Measurements from ENCODE around the gene RAB33A. TPM values are rescaled to one million over a fixed set of nuclear protein-coding genes. Genes with fewer than 3 reads are reported as not detected.
A peak's percentile ranks its signal among the peaks of the same experiment; 100 is the strongest.

Gene RAB33A
- total and polyA plus RNA-seq, 9 of the 15 experiments (the other 6 are each of a cell fraction or from before 2014, with no cell fraction given): 0.04 to 0.20 (median 0.06) TPM; not detected in 4

DNA sequence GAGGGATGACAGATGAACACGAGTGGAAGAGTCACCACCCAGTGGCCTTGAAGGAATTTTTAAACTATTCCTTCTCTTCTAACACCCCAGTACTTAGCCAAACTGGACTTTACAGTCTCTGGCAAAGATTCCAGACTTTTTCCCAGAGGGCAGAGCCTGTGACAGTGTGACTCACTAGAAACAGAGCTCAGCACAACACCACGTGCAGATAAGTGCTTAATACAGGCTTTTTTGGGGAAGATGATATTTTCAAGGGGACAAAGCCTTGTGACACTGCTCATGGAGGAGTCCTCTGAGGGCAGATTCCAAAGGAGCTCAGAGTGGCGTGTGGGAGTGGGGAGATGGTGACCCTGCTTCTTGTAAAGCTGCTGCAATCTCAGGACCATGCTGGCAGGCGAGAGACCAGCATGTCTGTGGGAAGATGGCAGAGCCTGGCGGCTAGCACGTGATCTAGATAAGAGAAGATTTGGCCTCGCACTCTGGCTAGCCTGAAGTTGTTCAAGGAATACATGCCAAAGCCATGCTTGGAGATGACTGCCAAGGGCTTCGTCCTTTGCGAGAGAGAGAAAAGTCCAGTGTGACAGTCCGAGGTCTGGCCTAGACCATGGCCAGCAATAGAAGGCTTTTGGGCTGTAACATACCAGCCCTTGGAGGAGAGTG, 2.4 kb downstream of the RAB33A start (continued):
- TF ChIP-seq HIVEP1 (CRISPR knock-in tag; IDR thresholded peaks at IDR 0.05) (0 out of 2 replicates have a peak, but pooled peaks have one; percentile 59), FOXJ2 (tag; IDR thresholded peaks at IDR 0.05) (no peak), HDAC2 (IDR thresholded peaks at IDR 0.05) (0 out of 2 replicates have a peak, but pooled peaks have one; percentile 12), CAMTA2 (CRISPR knock-in tag; conservative IDR thresholded peaks at IDR 0.05) (no peak), CREB3 (tag; conservative IDR thresholded peaks at IDR 0.05; ENCODE audit: low read depth) (0 out of 2 replicates have a peak, but pooled peaks have one; percentile 24), ZNF146 (CRISPR knock-in tag; IDR thresholded peaks at IDR 0.05; ENCODE audit: unreplicated experiment) (no peak), ZNF175 (CRISPR knock-in tag; IDR thresholded peaks at IDR 0.05; ENCODE audit: low read depth) (peak; percentile 70; the same call in 1 of the 2 replicates), PTTG1 (tag; IDR thresholded peaks at IDR 0.05; ENCODE audit: low read depth) (0 out of 2 replicates have a peak, but pooled peaks have one; percentile 20), EGR1 (conservative IDR thresholded peaks at IDR 0.05) (no peak), ZNF780A (CRISPR knock-in tag; IDR thresholded peaks at IDR 0.05) (no peak), MAZ (CRISPR knock-in tag; conservative IDR thresholded peaks at IDR 0.05 in 1 of 2, IDR thresholded peaks at IDR 0.05 in 1 of 2) (0 out of 4 replicates have a peak, but pooled peaks of 1 of the 2 experiments have one; percentile 31), IRF2 (CRISPR knock-in tag; IDR thresholded peaks at IDR 0.05) (no peak), ARID4B (CRISPR knock-in tag; IDR thresholded peaks at IDR 0.05) (no peak), KLF6 (CRISPR knock-in tag; IDR thresholded peaks at IDR 0.05; ENCODE audit: borderline replicate concordance) (0 out of 2 replicates have a peak, but pooled peaks have one; percentile 62), SP1 (CRISPR knock-in tag; IDR thresholded peaks at IDR 0.05) (no peak), CBFA2T3 (IDR thresholded peaks at IDR 0.05) (peak; percentile 16; the same call in 1 of the 2 replicates)
- TF ChIP-seq, protein P1, sequence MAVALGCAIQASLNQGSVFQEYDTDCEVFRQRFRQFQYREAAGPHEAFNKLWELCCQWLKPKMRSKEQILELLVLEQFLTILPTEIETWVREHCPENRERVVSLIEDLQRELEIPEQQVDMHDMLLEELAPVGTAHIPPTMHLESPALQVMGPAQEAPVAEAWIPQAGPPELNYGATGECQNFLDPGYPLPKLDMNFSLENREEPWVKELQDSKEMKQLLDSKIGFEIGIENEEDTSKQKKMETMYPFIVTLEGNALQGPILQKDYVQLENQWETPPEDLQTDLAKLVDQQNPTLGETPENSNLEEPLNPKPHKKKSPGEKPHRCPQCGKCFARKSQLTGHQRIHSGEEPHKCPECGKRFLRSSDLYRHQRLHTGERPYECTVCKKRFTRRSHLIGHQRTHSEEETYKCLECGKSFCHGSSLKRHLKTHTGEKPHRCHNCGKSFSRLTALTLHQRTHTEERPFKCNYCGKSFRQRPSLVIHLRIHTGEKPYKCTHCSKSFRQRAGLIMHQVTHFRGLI (CRISPR knock-in tag; IDR thresholded peaks at IDR 0.05): 0 out of 2 replicates have a peak, but pooled peaks have one; percentile 38
- TF ChIP-seq, protein P2, sequence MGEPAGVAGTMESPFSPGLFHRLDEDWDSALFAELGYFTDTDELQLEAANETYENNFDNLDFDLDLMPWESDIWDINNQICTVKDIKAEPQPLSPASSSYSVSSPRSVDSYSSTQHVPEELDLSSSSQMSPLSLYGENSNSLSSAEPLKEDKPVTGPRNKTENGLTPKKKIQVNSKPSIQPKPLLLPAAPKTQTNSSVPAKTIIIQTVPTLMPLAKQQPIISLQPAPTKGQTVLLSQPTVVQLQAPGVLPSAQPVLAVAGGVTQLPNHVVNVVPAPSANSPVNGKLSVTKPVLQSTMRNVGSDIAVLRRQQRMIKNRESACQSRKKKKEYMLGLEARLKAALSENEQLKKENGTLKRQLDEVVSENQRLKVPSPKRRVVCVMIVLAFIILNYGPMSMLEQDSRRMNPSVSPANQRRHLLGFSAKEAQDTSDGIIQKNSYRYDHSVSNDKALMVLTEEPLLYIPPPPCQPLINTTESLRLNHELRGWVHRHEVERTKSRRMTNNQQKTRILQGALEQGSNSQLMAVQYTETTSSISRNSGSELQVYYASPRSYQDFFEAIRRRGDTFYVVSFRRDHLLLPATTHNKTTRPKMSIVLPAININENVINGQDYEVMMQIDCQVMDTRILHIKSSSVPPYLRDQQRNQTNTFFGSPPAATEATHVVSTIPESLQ (CRISPR knock-in tag; IDR thresholded peaks at IDR 0.05): no peak

Measured in K562 (cell line).